ENCODE measurements around the gene SLC25A25.
A peak's percentile ranks its signal among the peaks of the same experiment; 100 is the strongest.
"Not testable (repeated sequence)": the region's sequence is repeated elsewhere in the genome, so short reads cannot be mapped to it uniquely, and the experiment has no call there.

The SLC25A25 gene

DNA sequence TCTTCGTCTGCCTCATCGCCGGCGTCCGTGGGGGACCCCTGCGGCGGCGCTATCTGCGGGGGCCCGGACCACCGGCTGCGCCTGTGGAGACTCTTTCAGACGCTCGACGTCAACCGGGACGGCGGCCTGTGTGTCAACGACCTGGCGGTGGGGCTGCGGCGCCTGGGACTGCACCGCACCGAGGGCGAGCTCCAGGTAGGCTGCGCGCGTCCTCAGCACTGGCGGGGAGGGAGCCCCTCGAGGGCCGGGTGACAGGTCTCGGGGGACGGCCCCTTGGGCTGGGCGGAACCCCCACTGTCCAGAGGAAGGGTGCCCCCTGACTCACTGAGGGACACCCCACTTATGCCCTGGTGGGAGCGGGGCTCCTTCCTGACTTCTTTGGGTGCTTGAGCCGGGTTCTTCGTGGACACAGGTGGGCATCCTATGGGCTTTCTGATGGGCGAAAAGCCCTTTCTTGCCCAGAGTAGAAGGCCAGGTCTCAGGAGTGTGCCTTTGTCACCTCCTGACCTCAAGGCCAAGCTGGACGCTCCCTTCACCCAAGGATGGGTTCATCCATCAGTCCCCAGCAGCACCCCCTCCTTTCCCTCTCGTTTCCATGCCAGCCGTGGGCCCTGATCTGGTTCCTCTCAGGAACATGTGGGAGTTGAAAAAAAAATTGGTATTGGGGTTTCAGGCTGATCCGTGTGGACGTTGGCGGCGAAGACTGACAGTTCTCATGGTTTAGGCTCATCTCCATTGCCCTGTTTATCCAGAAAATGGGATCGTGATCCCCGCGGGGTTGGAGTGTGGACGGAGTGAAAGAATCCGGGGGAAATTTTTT is 564 bp downstream of the SLC25A25 start:
- peak overlapping the region; percentile 28 to 98 (median 88) for H3K27ac ChIP-seq
- peak overlapping the region; percentile 66 to 97 (median 94) for H3K4me3 ChIP-seq

GRCh38 chr9:128070874-128071273 is 2.8 kb downstream of the SLC25A25 start:
- Histone ChIP-seq H3K27ac (peak overlapping the region in 16 of 21 experiments; percentile 0 to 93 (median 81)), H3K4me3 (no peak overlapping the region)

- peak overlapping the region in 20 of 21 experiments; percentile 20 to 93 (median 80) for H3K27ac ChIP-seq
- H3K4me3 ChIP-seq: not testable (repeated sequence)
These were observed 3.4 kb downstream of the SLC25A25 start for GRCh38 chr9:128071475-128071874.

DNA sequence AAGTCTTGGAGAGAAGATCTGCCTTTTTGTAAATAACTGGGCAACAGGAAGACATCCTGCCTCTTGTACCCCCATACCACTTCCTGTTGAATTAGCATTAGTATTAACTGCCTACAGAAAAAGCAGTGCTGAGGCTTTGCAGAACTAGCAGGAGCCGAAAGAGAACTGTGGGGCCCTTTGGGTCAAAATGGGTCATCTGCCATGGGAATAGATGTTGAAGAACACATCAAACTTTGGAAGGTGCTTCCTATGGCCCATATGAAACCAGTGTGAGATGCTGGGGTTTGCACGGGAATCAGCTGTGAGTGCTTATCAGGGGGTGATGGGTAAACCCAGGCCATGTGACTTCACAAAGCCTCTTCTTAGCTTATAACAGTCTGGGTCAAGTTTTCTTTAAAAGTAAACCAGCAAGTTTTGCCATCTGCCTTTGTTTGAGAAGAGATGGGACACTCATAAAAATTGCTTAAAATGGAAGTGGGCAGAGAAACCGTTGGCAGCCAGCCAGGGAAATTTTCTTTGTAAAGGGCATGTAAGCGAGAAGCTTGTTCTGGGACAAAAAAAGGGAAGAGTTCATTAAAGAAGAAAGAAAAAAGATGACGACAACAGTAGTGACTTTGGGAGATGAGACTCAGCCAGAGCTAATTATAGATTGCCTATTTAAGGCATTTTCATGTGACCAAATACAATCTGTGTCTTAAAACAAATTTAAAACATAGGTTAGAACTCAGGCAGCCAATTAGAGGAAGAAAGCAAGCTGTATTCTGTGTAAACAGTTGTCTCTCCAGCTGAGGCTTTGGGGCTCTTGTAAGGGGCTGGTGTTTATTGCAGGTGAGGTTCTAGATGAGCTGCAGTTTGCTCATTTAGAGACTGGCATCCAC is 4.4 kb downstream of the SLC25A25 start:
- Histone ChIP-seq H3K27ac (peak overlapping the region in 20 of 21 experiments; percentile 20 to 93 (median 80)), H3K4me3 (peak overlapping the region in 1 of 7 experiments; percentile 3)

GRCh38 chr9:128073253-128073886 is 5.3 kb downstream of the SLC25A25 start:
- peak overlapping the region in 20 of 21 experiments; percentile 20 to 93 (median 80) for H3K27ac ChIP-seq
- H3K4me3 ChIP-seq: no peak overlapping the region

DNA sequence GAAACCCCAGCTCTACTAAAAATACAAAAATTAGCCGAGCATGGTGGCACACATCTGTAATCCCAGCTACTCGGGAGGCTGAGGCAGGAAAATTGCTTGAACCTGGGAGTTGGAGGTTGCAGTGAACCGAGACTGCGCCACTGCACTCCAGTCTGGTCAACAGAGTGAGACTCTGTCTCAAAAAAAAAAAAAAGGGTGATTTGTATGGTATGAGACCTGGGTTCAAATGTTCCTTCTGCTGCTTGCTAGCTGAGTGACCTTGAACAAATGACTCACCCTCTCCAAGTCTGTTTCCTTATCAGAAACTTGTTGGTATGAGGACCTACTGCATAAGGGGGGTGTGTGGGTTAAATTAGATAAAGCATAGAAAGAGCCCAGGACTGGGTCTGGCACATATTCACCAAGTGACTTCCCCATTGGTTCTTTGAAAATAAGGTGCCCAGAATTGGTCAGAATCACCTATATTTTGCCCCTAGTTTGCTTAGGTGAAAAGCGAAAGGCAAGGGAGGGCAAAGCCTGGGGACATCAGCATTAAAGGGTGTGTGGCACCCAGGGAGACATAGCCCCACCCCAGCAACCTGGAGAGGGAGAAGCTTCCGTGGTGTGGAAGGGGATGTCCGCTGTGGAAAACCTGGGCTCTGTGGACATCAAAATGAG is 9.9 kb downstream of the SLC25A25 start:
- H3K27ac ChIP-seq: peak overlapping the region in 18 of 21 experiments; percentile 1 to 70 (median 34)

DNA sequence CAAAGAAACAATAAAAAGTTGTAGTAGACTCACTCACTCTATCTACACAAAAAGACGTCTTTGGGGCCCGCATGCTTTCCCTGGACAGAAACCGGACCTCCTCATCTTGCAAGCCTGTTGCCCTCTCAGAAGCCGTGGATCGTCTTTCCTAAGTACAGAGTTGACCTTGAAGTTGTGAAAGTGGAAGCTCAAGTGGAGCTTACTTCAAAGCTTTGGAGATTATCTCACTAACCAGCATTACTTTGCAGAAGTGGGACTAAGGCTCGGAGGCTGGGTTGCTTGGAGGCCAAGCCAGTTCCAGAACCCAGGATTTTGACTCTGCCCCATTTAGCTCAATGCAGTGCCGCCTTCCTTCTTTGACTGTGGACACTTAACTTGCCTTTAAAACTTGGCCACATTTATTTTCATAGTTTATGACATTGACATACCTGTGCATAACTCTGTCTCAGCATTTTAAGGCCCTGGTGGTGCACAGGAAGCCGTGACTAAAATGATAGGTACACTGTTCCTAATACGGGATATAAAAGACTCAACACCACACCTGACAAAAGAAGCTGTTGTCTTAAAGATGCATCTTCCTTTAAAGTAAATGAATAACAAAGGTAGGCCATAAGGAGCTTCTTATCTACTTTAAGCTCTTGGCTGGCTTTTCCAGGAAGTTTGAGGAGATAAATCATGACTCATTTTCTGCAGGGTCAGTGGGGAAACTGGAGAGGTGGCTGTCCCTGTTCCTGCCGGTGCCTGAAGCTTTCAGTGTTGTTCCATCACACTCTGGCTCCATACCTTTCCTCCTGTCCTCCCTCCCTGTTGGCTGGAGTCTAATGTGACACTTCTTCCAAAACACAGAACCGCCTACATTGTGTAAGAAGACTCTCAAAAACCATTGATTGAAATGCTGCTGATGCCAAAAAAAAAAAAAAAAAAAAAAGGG is 10.7 kb downstream of the SLC25A25 start:
- Histone ChIP-seq H3K4me3 (no peak overlapping the region), H3K27ac (peak overlapping the region in 17 of 21 experiments; percentile 1 to 70 (median 41))

More for the DNA sequence above, 9.9 kb downstream of the SLC25A25 start:
- H3K4me3 ChIP-seq: no peak overlapping the region

GRCh38 chr9:128080206-128080605 is 12.2 kb downstream of the SLC25A25 start:
- Histone ChIP-seq H3K4me3 (no peak overlapping the region), H3K27ac (peak overlapping the region in 6 of 21 experiments; percentile 27 to 76 (median 56))

DNA sequence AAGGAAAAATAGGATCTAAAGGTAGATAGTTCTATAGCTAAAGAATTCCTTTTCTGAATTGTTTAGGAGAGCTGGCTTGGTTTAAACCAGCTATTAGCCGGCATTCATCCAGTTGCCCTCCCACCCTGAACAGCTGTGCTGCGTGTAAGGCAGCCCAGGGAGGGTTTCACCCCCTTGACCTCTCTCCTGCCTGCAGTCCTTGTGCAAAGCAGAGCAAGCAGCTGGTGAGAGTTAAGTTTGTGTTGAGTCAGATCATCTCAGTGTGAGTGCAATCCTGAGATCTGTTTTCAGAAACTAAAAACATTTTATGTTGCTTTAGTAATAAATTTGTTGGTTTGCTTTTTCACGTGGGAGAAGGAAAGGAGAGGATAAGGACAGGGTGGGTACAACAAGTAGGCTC is 13.0 kb downstream of the SLC25A25 start:
- H3K27ac ChIP-seq: peak overlapping the region in 20 of 21 experiments; percentile 14 to 76 (median 60)

DNA sequence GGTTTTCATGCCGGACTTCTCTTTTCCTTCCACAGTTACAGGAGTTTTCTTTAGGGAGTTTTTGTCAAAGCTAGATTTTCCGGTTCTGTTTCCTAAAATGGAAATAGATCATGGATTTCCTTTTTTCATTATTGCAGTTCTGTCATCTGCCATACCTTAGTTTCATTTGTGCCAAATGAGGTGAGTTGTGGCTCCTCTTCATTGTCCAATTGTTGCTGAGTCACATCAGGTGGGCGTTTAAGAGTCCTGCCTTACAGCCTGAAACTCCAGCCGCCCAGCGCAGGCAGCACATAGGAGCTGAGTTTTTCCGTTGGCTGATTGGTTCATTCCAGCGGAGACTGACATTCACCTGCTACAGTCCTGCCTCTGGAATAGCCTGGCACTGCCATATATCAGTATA is 14.1 kb downstream of the SLC25A25 start:
- peak overlapping the region in 18 of 21 experiments; percentile 14 to 76 (median 60) for H3K27ac ChIP-seq
- H3K4me3 ChIP-seq: no peak overlapping the region

More for the DNA sequence above, 13.0 kb downstream of the SLC25A25 start:
- H3K4me3 ChIP-seq: no peak overlapping the region

DNA sequence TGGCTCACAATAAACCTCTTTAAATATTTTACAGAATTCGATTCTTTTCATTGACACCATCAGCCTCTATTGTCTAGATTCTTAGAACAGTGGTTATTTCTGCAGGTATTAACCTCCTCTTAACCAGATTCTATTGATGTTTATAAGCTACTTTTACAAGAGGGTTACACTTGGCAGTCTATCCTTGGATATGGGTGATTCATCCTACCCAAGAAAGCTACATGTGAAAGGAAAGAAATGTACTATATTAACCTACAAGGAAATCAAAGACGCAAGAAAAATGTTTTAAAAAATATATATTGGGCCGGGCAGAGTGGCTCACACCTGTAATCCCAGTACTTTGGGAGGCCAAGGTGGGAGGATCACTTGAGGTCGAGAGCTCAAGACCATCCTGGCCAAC is 16.7 kb downstream of the SLC25A25 start:
- no peak overlapping the region for H3K27ac ChIP-seq
- no peak overlapping the region for H3K4me3 ChIP-seq

DNA sequence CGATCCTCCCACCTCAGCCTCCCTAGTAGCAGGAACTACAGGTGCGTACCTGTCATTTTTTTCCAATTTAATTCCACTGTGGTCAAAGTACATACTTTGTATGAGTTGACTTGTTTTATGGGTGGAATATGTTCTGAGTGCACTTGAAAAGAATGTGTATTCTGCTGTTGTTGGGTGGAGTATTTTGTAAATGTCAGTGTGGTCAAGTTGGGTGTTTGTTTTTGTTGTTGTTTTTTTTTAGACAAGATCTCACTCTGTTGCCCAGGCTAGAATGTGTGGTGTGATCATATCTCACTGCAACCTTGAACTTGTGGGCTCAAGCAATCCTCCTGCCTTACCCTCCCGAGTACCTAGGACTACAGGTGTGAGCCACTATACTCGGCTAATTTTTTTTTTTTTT is 17.9 kb downstream of the SLC25A25 start:
- H3K27ac ChIP-seq: no peak overlapping the region

GRCh38 chr9:128087262-128087661 is 19.2 kb downstream of the SLC25A25 start:
- Histone ChIP-seq H3K4me3 (no peak overlapping the region), H3K27ac (no peak overlapping the region)

More for the DNA sequence above, 17.9 kb downstream of the SLC25A25 start:
- H3K4me3 ChIP-seq: no peak overlapping the region

- Histone ChIP-seq H3K4me3 (no peak overlapping the region), H3K27ac (peak overlapping the region in 2 of 21 experiments; percentile 5 to 29)
These were observed 20.4 kb downstream of the SLC25A25 start for GRCh38 chr9:128088253-128088945.

DNA sequence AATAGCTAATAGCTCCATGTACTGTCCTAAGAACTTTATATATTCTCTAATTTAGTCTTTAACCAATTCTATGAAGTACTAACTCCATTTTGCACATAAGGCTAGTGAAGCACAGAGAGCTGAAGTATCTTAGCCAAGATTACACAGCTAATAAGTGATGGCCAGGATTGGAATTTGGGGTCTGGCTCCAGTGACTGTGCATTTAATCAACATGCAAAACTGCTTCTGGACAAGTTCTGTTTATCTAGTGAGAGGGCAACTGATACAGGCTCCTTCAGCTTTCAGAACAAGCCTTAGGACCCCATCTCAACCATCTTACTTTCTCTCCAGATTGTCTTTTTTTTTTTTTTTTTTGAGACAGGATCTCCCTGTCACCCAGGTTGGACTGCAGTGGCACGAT is 21.3 kb downstream of the SLC25A25 start:
- Histone ChIP-seq H3K4me3 (no peak overlapping the region), H3K27ac (no peak overlapping the region)

- H3K4me3 ChIP-seq: no peak overlapping the region
- peak overlapping the region in 1 of 21 experiments; percentile 35 for H3K27ac ChIP-seq
These were observed 23.1 kb downstream of the SLC25A25 start for GRCh38 chr9:128091144-128091543.

GRCh38 chr9:128091571-128091970 is 23.5 kb downstream of the SLC25A25 start:
- peak overlapping the region in 5 of 21 experiments; percentile 21 to 92 (median 89) for H3K27ac ChIP-seq
- no peak overlapping the region for H3K4me3 ChIP-seq
